Measurements from ENCODE around the gene MYO3B.

The MYO3B gene

GRCh38 chr2:170307052-170307451, 129.1 kb downstream of the MYO3B start:
- no peak for DNase-seq

- no peak for DNase-seq
These were observed 129.8 kb downstream of the MYO3B start for GRCh38 chr2:170307555-170308351.

- peak; percentile 31 for DNase-seq
These were observed 133.0 kb downstream of the MYO3B start for GRCh38 chr2:170310876-170311502.

- DNase-seq, result peak; percentile 39
These were observed 135.5 kb downstream of the MYO3B start for GRCh38 chr2:170313347-170313991.

GRCh38 chr2:170313992-170314348, 136.0 kb downstream of the MYO3B start:
- no peak for DNase-seq

- DNase-seq, result no peak
These were observed 136.9 kb downstream of the MYO3B start for GRCh38 chr2:170314744-170315447.

GRCh38 chr2:170320948-170321347, 143.0 kb downstream of the MYO3B start:
- no peak for DNase-seq

- no peak for DNase-seq
These were observed 143.6 kb downstream of the MYO3B start for GRCh38 chr2:170321526-170321925.

GRCh38 chr2:170322140-170322766, 144.3 kb downstream of the MYO3B start:
- no peak for DNase-seq

GRCh38 chr2:170323743-170324142, 145.8 kb downstream of the MYO3B start:
- no peak for DNase-seq

GRCh38 chr2:170324640-170325046, 146.7 kb downstream of the MYO3B start:
- peak; percentile 34 for DNase-seq

- DNase-seq, result no peak
These were observed 152.9 kb downstream of the MYO3B start for GRCh38 chr2:170330881-170331280.

GRCh38 chr2:170332676-170333402, 154.9 kb downstream of the MYO3B start:
- DNase-seq, result no peak

GRCh38 chr2:170335351-170335750, 157.4 kb downstream of the MYO3B start:
- DNase-seq, result peak; percentile 9

GRCh38 chr2:170336408-170336807, 158.5 kb downstream of the MYO3B start:
- DNase-seq, result no peak

GRCh38 chr2:170336916-170337315, 159.0 kb downstream of the MYO3B start:
- DNase-seq, result no peak

- DNase-seq, result no peak
These were observed 161.4 kb downstream of the MYO3B start for GRCh38 chr2:170339322-170339721.

- DNase-seq, result no peak
These were observed 162.1 kb downstream of the MYO3B start for GRCh38 chr2:170339750-170340692.

- no peak for DNase-seq
These were observed 162.7 kb downstream of the MYO3B start for GRCh38 chr2:170340693-170341068.

GRCh38 chr2:170341684-170342623, 164.0 kb downstream of the MYO3B start:
- DNase-seq, result no peak
